VCaP (cell line): ENCODE data around the gene GMDS.

ENCODE experiments used
- H3K27ac ChIP-seq: fragments of 450-650 bp; 2 replicates; pipeline ENCODE4 v1.5.1; 2017
- TF ChIP-seq, protein P1 (sequence below): fragments of 450-650 bp; conservative IDR thresholded peaks from 2 replicates; pipeline ENCODE4 v1.5.1; 2017; ENCODE audit warnings: mild to moderate bottlenecking, moderate library complexity

GMDS gene

GRCh38 chr6:2192976-2193375, 52.4 kb downstream of the GMDS start:
- TF ChIP-seq, protein P1, sequence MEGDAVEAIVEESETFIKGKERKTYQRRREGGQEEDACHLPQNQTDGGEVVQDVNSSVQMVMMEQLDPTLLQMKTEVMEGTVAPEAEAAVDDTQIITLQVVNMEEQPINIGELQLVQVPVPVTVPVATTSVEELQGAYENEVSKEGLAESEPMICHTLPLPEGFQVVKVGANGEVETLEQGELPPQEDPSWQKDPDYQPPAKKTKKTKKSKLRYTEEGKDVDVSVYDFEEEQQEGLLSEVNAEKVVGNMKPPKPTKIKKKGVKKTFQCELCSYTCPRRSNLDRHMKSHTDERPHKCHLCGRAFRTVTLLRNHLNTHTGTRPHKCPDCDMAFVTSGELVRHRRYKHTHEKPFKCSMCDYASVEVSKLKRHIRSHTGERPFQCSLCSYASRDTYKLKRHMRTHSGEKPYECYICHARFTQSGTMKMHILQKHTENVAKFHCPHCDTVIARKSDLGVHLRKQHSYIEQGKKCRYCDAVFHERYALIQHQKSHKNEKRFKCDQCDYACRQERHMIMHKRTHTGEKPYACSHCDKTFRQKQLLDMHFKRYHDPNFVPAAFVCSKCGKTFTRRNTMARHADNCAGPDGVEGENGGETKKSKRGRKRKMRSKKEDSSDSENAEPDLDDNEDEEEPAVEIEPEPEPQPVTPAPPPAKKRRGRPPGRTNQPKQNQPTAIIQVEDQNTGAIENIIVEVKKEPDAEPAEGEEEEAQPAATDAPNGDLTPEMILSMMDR = no peak
- H3K27ac ChIP-seq = no peak overlapping the region

- TF ChIP-seq, protein P1 = no peak
- H3K27ac ChIP-seq = no peak overlapping the region
These were observed 54.0 kb downstream of the GMDS start for GRCh38 chr6:2191390-2191740.

DNA sequence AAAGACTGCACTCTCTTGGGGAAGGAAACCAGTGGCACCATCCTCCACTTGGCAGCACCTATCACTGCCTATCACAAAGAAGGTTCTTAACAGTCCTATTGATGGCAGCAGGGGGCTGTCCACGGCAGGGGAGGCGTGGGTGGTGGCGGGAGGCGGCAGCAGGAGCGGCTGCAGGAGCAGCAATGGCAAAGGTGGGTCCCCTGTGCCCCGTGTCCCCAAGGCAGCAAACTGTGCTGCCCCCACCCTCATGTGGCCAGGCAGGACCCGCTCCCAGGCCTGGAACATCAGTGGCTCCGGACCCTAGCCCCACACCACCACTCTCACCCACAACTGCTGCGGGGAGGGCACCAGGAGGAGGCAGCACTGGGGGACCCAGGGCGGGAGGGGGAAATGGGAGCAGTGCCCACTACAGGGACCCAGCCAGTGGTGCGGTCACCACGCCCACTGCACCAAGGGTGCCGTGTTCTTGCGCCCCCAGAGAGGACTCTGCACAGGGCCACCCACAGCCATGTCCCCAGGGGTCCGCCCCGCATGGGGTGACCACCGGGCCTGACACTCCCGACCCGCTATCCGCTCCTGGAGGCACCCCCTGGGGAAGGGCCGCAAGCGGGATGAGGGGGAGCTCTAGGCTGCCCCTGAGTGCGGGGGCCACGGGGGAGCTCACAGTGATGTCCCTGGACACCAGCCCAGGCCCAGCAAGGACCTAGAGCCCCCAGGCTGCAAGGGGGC, 54.6 kb downstream of the GMDS start:
- TF ChIP-seq, protein P1 = no peak
- no peak overlapping the region for H3K27ac ChIP-seq

DNA sequence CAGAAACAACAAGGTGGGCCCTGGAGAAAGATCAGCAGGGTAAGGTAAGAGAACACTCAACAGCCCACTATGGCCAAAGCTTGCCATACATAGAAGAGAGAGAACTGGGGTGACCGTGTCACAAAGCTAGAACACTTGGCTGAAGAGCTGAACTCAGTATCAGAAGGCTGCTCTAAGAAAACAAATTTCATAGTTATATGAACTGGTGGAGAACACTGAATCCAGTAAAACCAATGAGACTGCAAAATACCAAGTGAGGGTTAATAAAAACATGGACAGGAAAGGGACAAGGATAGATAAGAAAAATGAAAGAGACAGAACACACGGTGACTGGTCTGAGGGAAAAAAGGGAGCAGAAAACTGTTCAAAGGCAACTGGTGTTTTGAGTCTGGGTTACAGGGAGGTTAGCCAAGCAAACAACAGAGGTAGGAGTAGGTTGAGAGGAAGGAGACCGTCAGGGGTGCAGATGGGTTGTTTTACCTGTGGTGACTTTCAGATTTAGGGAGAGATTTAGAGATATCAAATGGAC, 56.5 kb downstream of the GMDS start:
- TF ChIP-seq, protein P1 = no peak
- no peak overlapping the region for H3K27ac ChIP-seq

DNA sequence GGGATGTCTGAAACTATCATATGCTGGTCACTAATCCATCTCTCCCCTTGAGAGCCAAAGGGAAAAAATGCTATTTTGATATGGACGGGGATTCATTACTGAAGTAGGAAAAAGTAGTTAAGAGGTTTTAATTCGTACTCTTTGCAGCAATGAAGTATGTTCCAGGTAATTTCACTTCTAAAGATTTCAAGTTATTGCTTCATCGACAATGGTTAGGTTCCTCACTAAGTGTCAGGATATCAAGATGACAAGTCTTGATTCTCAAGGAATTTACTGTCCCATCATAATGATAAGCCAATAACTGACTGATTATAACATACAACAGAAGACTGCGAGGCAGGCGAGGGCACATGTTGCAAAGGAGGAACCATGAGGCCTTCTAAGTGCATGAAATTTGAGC, 57.0 kb downstream of the GMDS start:
- H3K27ac ChIP-seq = no peak overlapping the region
- TF ChIP-seq, protein P1 = no peak

GRCh38 chr6:2187826-2188225, 57.6 kb downstream of the GMDS start:
- TF ChIP-seq, protein P1 = no peak
- H3K27ac ChIP-seq = no peak overlapping the region

DNA sequence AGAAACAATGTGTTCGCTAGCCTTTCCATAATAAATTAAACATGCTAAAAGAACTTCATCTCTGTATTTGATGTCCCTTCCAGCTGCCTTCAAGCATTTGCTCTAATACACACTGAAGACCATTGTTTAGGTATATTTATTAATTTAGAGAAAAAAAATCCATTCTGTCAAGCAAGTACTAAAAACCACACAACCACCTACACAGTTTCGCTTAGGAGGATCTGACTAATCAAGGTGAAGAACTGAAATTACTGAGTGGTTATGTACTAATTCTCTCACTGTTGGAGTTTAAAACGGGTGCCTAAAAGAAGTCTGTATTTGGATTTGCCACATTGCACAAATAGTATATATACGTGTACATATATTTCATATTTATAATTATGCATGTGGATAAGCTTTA, 58.9 kb downstream of the GMDS start:
- TF ChIP-seq, protein P1 = no peak
- no peak overlapping the region for H3K27ac ChIP-seq
